GM12892 (cell line): Measurements from ENCODE around the gene HPN.
"Not testable (repeated sequence)": the region's sequence is repeated elsewhere in the genome, so short reads cannot be mapped to it uniquely, and the experiment has no call there.

Experiments
- POLR2A ChIP-seq: IDR thresholded peaks from 2 replicates; pipeline ENCODE4 v1.6.1; 2011; ENCODE audit warnings: low read depth, low read length, control low read depth
- POLR2AphosphoS5 ChIP-seq: IDR thresholded peaks from 2 replicates; pipeline ENCODE4 v1.6.1; 2011; ENCODE audit warnings: low read depth, low read length, control low read depth
- TAF1 ChIP-seq: IDR thresholded peaks from 2 replicates; pipeline ENCODE4 v1.6.1; 2011; ENCODE audit warnings: low read depth, mild to moderate bottlenecking, control low read depth, low read length, borderline replicate concordance

DNA sequence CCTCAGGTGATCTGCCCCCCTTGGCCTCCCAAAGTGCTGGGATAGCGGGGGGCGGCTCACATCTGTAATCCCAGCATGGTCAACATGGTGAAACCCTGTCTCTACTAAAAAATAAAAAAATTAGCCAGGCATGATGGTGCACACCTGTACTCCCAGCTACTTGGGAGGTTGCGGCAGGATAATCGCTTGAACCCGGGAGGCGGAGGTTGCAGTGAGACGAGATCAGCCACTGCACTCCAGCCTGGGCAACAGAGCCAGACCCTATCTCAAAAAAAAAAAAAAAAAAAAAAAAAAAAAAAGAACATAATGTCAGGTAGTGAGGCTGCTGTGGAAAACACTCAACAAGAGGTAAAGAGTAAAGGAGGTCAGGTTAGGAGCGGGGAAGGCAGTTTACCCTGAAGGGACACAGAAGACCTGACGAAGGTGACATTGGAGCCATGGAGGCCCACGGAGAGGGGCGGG lies 12.2 kb upstream of the HPN start:
- not testable (repeated sequence) for TF ChIP-seq POLR2A, TAF1, POLR2AphosphoS5
